KBM-7 (cell line): ENCODE results near the gene CST7.
A peak's percentile ranks its signal among the peaks of the same experiment; 100 is the strongest.
"Not testable (repeated sequence)": the region's sequence is repeated elsewhere in the genome, so short reads cannot be mapped to it uniquely, and the experiment has no call there.

Experiments
- DNase-seq: peaks from one replicate; pipeline ENCODE4 v3.0.0-alpha.2; 2015
- in situ Hi-C: fragments of 300-500 bp; cut with MboI; formaldehyde crosslinking; loops from 2 replicates; pipeline ENCODE4 v1.14.3; 2020; ENCODE audit warnings: low sequenced_read_pairs, low pct_unique_long_range_greater_than_20kb, mixed read lengths

Gene CST7

DNA sequence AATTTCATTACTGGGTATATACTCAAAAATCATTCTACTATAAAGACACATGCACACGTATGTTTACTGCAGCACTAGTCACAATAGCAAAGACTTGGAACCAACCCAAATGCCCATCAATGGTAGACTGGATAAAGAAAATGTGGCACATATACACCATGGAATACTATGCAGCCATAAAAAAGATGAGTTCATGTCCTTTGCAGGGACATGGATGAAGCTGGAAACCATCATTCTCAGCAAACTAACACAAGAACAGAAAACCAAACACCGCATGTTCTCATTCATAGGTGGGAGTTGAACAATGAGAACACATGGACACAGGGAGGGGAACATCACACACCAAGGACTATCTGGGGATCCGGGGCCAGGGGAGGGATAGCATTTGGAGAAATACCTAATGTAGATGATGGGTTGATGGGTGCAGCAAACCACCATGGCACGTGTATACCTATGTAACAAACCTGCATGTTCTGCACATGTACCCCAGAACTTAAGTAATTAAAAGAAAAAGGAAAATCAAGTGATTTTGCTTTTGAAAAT, 602 bp upstream of the CST7 start:
- DNase-seq, in situ Hi-C loops: not testable (repeated sequence)

DNA sequence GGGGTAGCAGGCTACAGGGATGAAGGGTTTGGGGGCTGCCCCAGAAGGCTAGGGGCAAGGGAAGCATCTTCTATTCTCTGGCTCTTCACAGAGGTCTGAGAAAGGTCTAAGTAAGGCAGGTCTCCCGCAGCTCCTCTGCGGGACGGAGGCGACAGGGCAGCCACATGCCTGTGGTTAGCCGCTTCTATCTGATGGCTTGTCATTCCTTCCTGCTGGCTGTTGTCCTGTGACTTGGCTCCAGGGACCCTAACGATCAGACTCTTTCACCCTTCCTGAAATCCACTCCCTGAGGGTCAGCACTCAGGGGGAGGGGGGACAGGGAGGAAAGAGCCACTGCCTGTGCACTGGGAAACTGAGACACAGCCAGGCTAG, 673 bp downstream of the CST7 start:
- DNase-seq: peak; percentile 64
- in situ Hi-C loops: no loop called here

DNA sequence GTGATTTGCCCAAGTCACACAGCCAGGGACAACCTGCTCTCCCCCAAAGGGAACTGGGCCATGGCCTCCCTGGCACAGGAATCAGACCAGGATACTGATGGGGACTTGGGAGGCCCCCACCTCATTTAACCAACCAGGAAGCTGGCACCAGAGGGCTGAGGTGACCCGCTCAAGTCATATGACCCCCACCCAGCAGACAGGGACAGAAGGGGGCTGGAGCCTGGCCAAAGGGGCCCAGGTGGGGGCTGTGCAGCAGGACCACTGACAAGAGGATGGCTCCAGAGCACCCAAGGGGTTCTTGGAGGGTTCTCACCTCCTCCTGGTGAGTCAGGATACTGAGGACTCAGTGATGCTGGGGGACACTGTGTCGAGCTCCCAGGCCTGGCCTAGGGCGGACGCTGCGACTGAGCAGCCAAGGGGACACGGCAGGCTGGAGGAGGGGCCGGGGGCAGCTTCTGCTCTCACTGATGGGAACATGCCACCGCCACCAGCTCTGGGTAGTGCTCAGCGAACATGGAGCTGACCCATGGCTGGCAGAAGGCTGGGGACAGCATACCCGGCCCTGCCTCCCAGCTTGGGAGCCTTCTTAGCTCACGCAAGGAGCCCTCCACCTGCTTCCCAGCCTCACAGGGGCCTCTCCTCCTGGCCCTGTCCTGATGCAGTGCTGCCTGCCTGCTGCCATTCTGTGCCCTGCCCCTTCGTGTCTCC, 1.2 kb downstream of the CST7 start:
- no peak for DNase-seq
- in situ Hi-C loops: no loop called here

DNA sequence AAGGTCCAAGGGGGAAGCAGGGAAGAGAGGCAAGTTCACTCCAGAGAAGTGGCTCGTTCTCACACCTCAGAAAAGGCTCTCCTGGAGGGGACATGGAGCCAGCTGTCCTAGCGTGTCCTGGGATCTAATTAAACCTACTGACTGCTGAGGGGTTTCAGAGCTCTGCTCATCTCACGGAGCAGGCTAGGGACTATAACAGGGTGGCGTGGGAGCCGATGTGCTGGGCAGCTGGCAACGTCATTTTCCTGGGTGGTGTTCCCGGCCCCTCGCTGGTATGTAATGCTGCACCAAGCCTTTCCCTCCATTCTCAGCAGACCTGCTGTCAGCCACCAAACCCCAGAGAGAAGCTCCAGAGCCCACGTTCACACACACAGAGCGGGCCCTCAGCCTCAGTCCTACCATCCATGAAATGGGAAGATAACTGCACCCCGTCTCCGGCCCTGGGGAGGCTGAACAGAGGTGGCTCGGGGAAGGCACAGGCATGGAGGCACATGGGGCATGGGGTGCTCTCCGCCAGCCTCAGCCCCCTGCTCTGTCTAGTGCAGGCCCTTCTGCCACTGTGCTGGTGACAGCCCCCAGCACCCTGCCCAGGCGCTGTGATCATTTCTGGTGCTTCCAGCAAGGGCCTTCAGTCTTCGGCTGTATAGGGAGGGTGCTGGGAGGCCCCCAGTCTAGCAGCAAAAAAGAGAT, 1.9 kb downstream of the CST7 start:
- no peak for DNase-seq
- in situ Hi-C loops: no loop called here

DNA sequence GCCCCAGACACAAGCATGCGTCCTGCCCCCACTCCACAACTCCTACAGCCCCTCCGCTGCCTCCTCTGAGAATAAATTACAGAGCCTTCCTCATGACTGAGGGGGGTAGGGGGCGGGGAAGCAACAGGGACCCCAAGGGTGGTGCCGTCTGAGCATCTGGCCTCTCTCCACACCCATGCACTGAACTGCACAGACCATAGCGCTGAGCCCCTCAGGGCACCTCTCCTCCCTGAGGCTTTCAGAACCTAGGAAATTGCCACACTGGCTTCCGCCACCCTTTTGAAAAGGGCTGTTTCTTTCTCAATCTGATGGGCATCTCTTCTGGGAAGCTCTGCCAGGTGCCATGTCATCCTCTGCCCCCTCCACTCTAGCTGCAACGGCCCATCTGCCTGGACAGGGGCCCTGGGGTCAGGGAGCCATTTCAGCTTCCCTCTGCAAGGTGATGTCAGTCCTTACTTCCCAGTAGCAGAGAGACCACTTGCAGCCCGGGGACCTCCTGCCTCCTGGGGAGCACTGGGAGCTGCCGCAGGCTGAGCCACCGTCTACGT, 2.5 kb downstream of the CST7 start:
- DNase-seq: no peak

DNA sequence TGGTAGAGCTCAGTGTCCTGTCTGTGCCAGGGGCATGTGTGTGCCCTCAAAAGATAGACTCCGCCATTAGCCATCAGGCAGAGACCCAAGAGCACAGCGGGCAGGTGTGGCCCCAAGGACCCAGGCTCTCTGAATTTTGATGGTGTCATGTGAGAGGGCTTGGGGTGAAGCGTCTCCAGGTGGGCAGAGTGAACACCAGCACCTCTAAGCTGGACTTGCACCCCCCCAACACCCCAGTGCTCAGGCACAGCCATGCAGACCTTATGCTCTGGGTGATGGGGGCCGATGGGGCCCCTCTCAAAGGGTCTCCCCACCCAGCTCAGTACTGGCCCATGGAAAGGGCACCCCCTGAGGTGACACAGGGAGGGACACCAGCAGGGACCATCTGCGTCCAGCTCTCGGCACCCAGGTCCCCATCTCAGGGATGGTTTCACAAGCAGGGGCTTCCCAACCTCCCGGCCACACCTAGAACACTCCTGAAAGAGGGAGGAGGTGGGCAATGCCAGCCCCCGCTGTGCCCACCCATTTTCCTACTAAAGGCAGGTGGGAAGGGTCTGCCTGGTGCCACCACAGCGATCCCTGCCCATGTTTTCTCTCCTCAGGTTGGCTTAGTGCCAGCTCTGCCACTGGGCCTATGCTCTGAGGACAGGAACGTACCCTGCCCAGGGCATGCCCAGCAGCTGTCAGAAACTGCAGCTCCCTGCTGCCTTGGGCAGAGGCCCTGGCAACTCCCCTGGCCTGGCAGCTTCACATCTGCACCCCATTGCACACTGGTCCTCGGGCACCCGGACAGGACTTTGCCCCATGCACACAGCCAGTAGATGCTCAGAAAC, 3.5 kb downstream of the CST7 start:
- DNase-seq: no peak
- in situ Hi-C loops: no loop called here

More for the DNA sequence above, 2.5 kb downstream of the CST7 start:
- in situ Hi-C loops: no loop called here

DNA sequence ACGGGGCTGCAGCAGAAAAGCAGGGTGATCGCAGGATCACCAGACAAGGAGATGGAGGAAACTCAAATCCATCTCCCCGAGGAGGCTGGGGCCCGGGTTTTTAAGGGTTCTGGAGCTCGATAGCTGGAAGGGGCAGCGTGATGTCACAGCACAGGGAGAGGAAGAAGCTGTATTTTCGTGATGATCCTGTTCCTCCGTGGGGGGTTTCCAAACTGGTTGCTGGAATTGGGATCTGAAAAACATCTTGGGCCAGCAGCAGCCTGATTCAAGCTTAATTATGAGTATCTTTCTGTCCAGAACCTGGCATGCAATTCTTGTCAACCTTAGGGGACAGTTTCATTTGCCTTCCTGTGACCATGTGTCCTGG, 4.1 kb downstream of the CST7 start:
- no peak for DNase-seq
- in situ Hi-C loops: no loop called here

DNA sequence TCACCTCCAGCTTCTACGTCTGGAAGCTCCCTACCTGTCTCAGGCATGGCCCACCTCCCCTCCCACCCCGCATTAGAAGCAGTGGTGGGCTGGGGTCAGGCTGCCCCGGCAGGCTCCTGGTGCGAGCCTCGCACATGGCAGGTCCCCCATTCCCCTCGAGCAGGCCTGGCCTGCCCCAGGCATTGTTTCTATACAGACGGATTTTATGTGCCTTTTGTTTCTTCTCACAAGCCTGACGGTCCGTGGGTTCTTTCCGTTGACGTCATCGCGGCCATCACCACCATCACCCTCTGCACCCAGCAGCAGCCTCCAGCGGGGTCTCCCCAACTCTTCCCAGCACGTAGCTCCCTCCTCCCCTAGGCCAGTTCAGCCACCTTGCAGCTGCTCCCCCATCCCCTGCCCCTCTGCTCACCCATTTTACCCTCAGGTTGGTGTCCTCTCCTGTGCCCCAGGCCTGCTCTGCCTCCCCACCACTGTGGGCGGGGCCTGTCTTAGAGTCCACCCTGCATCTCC, 4.6 kb downstream of the CST7 start:
- in situ Hi-C loops: no loop called here
- DNase-seq: no peak

DNA sequence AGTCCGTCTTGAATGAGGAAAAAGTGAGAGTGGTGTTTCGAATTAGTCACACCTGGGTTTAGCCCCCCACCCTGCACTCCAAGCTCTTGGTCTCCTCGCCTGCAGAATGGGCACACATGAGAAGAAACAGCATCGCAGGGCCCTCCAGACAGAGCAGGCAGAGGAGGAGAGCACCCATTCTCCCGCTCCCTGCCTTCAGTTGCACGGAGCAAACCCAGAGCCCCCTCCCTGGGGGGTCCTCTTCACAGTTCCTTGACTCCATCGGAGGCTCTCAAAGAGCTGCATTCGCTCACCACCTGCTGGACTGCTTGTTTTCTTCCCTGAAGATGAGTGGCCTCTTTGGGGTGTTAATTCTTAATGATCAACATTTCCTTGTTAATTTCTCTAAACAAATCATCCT, 5.1 kb downstream of the CST7 start:
- no peak for DNase-seq
- in situ Hi-C loops: no loop called here

DNA sequence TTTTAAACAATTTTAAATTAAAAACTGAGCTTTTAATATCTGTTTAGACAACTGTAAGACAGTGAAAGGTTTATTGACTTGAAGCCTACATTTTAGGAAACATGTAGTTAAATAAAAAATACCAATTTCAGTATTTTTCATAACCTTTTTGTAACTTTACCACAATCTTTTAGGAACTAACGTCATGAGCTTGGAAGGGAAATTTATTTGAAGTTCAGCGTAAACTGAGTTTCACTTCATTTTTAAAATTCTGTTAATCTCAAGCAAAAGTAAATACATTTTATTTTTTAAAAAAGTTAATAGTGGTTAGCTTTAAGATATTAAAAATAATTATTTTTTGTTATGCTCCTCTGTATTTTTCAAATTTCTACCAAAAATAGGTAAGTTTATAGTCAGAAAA, 5.5 kb downstream of the CST7 start:
- in situ Hi-C loops: no loop called here
- DNase-seq: no peak

DNA sequence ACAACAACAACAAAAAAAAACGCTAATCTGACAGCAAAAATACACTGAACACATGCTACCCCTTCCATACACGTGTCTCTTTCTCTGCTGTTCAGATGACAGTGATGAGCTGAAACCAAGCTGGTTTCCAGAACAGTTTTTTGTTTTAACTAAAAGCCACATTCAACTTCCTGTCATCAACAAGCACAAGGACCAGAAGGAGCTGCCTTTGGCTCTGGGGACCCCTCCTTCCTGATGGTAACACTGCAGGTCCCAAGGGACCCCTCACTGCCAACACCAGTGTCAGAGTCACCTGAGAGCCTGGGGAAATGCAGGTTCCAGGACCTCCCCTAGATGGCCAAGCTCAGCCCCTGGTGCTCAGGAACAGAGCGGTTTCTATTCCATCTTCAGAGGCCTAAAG, 6.0 kb downstream of the CST7 start:
- DNase-seq: no peak
- in situ Hi-C loops: no loop called here

DNA sequence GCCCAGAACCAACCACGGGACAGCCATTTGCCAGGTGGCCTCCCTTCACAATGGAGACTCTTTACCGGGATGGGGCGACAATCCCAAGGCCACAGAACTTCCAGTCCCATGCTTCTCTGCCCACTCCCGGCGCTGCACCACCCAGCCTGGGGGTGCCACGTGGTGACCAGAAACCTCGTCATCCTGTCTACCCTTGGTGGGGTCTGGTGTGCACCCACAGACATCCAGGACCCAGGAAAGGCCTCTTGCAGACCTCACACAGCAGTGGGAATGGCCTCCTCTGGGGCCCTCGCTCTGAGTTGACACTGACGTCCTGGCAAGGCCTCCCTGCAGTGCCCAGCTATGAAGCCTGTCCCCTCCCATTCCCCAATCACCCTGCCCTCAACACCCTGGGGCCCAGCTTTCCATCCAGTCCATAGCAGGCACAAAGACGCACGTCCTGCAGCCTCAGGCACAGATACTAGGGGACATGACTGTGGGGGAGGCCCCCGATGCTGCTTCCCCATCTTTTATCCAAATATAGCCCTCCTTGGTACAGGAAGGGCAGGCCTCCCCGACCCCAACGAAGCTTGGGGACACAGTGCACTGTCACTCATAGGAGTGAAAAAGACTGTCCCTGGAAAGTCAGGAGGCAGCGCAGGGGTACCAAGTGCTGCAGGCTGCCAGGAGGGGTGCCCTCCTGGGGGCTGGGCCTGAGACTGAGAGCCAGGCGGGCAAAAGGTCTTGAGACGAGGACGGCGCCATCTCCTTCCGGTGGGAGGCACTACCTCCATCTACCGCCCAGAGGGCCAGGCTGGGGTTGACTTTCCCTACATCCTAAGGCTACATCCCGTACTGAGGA, 7.2 kb downstream of the CST7 start:
- DNase-seq: no peak

DNA sequence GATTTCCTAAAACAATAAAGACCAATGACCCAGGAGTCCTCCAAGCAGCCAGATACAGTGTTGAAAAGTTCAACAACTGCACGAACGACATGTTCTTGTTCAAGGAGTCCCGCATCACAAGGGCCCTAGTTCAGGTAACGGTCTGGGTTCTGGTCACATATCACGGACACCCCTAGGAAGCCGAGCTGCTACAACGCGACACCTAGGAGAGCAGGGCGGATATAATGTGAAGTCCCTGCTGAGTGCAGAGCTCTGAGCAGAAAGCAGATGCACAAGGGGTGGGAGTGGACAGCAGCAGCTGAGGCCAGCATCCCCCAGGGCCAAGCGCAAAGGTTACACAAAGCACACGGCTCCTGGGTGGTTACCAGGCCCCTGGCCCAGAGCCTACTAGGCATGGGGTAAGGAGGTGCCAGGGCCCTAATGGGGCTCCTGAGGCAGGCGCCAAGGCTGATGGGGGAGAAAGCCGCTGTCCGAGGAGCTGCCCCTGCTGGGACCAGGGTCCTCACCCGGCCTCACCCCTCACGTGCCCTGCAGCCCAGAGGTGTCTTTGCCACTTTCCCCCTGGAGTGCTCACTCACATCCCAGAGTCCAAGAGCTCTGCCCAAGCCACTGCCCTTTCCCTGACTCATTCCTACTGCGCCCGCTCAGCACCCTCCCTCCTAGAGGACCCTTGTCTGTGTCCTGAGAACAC, 8.4 kb downstream of the CST7 start:
- no peak for DNase-seq
- in situ Hi-C loops: no loop called here

More for the DNA sequence above, 7.2 kb downstream of the CST7 start:
- in situ Hi-C loops: no loop called here

DNA sequence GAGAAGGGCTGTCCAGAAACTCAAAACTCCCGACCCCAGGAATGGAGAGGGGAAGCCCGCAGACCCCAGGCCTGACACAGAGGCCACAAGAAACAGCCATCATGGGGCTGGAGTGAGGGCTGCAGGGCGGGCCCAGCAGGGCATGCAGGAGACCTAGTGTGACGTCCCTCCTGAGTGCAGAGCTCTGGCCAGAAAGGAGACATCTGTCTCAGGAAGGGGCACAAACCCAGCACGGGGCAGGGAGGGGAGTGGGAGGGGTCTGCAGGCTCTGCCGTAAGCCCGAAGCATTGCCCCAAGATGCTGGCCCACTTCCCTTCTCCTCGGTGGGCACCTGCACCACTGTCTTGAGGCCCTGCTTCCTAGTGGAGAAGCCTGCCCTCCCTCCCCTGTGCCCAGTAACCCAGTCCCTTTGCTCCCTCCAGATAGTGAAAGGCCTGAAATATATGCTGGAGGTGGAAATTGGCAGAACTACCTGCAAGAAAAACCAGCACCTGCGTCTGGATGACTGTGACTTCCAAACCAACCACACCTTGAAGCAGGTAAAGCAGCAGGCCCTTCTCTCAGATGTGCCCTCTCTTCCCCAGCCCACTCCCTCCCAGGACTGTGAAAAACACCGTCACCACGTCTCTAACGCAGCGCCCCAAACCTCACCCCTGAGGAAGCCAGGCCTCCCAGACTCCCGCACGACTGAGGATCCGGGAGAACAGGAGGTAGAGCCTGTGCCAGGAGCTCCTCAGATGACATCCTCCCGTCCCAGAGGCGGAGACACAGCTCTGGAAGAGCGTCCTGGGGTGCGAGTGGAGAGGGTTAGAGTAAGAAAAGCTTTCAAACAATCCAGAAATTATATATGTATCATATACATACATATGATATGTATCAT, 9.7 kb downstream of the CST7 start:
- in situ Hi-C loops: no loop called here
- no peak for DNase-seq

DNA sequence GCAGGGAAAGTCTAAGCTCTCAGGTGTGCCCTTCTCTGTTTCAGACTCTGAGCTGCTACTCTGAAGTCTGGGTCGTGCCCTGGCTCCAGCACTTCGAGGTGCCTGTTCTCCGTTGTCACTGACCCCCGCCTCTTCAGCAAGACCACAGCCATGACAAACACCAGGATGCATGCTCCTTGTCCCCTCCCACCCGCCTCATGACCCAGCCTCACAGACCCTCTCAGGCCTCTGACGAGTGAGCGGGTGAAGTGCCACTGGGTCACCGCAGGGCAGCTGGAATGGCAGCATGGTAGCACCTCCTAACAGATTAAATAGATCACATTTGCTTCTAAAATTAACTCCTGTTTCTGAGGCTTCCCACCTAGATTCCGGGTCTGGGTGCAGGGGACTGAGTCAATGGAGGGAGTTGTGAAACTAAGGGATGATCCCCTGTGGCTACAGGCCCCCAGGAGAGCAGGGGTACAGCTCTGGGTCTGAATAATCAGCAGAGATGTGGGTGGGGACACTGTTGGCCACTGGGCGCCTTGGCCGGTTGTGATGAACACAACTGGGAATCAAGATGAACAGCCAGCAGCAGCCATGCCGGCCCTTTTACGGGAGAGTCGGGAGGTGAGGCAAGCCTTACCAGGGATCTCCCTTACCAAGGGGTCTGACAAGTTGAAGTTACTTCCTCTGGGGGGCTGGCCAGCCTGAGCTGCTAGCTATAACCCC, 10.7 kb downstream of the CST7 start:
- in situ Hi-C loops: no loop called here
- DNase-seq: no peak

DNA sequence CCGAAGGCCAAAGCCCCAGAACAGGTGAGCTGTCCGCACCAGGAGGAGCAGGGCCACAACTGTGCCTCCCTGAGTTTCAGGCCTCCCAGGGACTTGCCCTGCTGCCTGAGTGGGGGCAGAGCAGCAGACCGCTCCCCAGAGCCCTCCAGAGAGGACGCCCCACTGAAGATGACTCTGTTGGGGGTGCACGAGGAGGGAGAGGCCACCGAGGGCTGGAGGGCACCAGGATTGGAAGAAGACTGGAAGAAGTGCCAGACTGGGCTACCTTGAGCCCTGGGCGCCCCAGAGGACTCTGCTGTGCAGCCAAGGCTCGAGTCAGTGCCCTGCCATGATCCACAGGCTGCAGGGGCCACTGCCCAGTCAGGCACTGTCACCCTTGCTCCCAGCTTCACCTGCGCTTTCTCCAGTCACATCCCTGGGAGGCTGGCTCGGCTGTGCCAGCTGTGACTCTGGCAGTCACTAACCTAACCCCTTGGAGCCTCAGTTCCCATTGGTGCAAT, 11.3 kb downstream of the CST7 start:
- in situ Hi-C loops: no loop called here
- no peak for DNase-seq
